Right cardiac atrium (tissue), 5 donors: Measurements from ENCODE around the gene CDC42SE2. TPM values are rescaled to one million over a fixed set of nuclear protein-coding genes. Genes with fewer than 3 reads are reported as not detected.

Experiments used
- ATAC-seq, 2 donors: fragments of 200-7000 bp; cut with Tn5 transposase; one replicate each; pipeline versions ENCODE4 v1.8.0 to v1.9.1; 2020; ENCODE audit warnings: moderate library complexity in 2 of 2, mild to moderate bottlenecking in 1 of 2
- DNase-seq, 3 donors: peaks; one replicate each; pipeline ENCODE4 v3.0.0-alpha.2; 2020
- H3K27ac ChIP-seq: one replicate; pipeline ENCODE4 v1.5.1; 2013; ENCODE audit warnings: mild to moderate bottlenecking, low read length, control low read depth, moderate library complexity
- H3K27me3 ChIP-seq: one replicate; pipeline ENCODE4 v1.6.1; 2013; ENCODE audit not compliant: control insufficient read depth, insufficient read depth
- H3K4me1 ChIP-seq: one replicate; pipeline ENCODE4 v1.6.1; 2013; ENCODE audit warnings: low read length; ENCODE audit not compliant: control insufficient read depth, insufficient read depth
- H3K4me3 ChIP-seq: one replicate; pipeline ENCODE4 v1.5.1; 2013; ENCODE audit warnings: low read length, control low read depth
- H3K9me3 ChIP-seq: one replicate; pipeline ENCODE4 v1.6.1; 2013; ENCODE audit warnings: low read length; ENCODE audit not compliant: control insufficient read depth
- WGBS: extraction: QIAGEN DNeasy Blood & Tissue Kit; methylation state at CpG from one replicate; pipeline ENCODE4 v1.1.7; 2013; 5-methylcytosine and 5-hydroxymethylcytosine counted together
- intact Hi-C, 4 donors: fragments of 100-400 bp; cut with DNase I; formaldehyde crosslinking; loops; one replicate each; pipeline versions ENCODE4 v1.11.0 to v1.14.0; 2022 to 2023
- polyA plus RNA-seq: library from polyadenylated mRNA; stranded (reverse); fragments of 200-250 nt; gene quantifications from one replicate; pipeline ENCODE4 v1.2.3, GENCODE V29; 2013
- total RNA-seq, 4 donors: library from RNA; stranded (reverse); fragmentation: NEBNext Ultra II Directional; extraction: Animal tissue kit (Norgen Biotek cat#: 25700); gene quantifications; one replicate each; pipeline ENCODE4 v1.2.1, GENCODE V29; 2021
- donor health status: healthy with polysubstance abuse.
- donor health status: DM: no; HTN: yes; CAD: no.
- donor health status: DM: no; HTN: no; CAD: no.
- donor health status: DM: no; HTN: yes; CAD: no; lungs with severe emphysema.
- donor health status: DM: yes; HTN: yes; CAD: no.

The CDC42SE2 gene
- total and polyA plus RNA-seq, 5 donors, result 7.7 to 14.2 (median 13.2) TPM

- DNase-seq (no peak), ATAC-seq (no peak)
- Histone ChIP-seq H3K9me3 (no peaks in the 10 kb centered on the region), H3K27me3 (no peaks in the 10 kb centered on the region), H3K4me1 (no peaks in the 10 kb centered on the region), H3K4me3 (no peak overlapping the region), H3K27ac (no peak overlapping the region)
- WGBS, result 74% methylated on average over 2 of the region's 2 CpGs
- intact Hi-C loops, result no loop called here
These were observed 177.3 kb downstream of the CDC42SE2 start for GRCh38 chr5:131441184-131441583.

Other genes starting within 250 kb of the CDC42SE2 start
- 100 to 1,000 TPM; 152 to 188 (median 168) TPM for gene HINT1, start 98.8 kb upstream of the CDC42SE2 start, total RNA-seq
- gene HINT1, start 98.8 kb upstream of the CDC42SE2 start, polyA plus RNA-seq, result 294 TPM
- 10 to 100 TPM; 14.5 to 26.5 (median 21.4) TPM for gene LYRM7, start 93.1 kb upstream of the CDC42SE2 start, total RNA-seq
- gene LYRM7, start 93.1 kb upstream of the CDC42SE2 start, polyA plus RNA-seq, result 15.5 TPM